Neuronal stem cell (in vitro differentiated cells): ENCODE measurements around the gene C17orf113.

ENCODE experiments used
- DNase-seq: peaks from one replicate; pipeline ENCODE4 v3.0.0-alpha.2; 2013; ENCODE audit warnings: low spot score
- H2AFZ ChIP-seq: one replicate; pipeline ENCODE4 v1.6.1; 2013; ENCODE audit warnings: mild to moderate bottlenecking, low read length, inconsistent platforms
- H2AK5ac ChIP-seq: 2 replicates; pipeline ENCODE4 v1.6.1; 2013; ENCODE audit warnings: low read depth, mild to moderate bottlenecking, inconsistent platforms, low read length, moderate library complexity, mixed read lengths
- H2BK120ac ChIP-seq: 2 replicates; pipeline ENCODE4 v1.6.1; 2013; ENCODE audit warnings: low read depth, mild to moderate bottlenecking, inconsistent platforms, low read length, moderate library complexity, mixed read lengths
- H2BK12ac ChIP-seq: one replicate; pipeline ENCODE4 v1.6.1; 2013; ENCODE audit warnings: low read length, inconsistent platforms
- H2BK15ac ChIP-seq: 2 replicates; pipeline ENCODE4 v1.6.1; 2013; ENCODE audit warnings: mild to moderate bottlenecking, low read length, inconsistent platforms, mixed read lengths
- H2BK5ac ChIP-seq: one replicate; pipeline ENCODE4 v1.6.1; 2013; ENCODE audit warnings: inconsistent platforms, mild to moderate bottlenecking, low read length, moderate library complexity
- H3K14ac ChIP-seq: one replicate; pipeline ENCODE4 v1.6.1; 2013; ENCODE audit warnings: low read length, inconsistent platforms
- H3K18ac ChIP-seq: 2 replicates; pipeline ENCODE4 v1.6.1; 2013; ENCODE audit warnings: low read length, inconsistent platforms
- H3K23ac ChIP-seq: 2 replicates; pipeline ENCODE4 v1.6.1; 2013; ENCODE audit warnings: low read depth, mild to moderate bottlenecking, mixed read lengths, low read length, inconsistent platforms; ENCODE audit not compliant: poor library complexity
- H3K27ac ChIP-seq: replicated peaks from 3 replicates; pipeline ENCODE4 v1.5.1; 2013; ENCODE audit warnings: low read length, inconsistent platforms
- H3K27me3 ChIP-seq, 3 experiments: 2 replicates each; pipeline ENCODE4 v1.6.1; 2013; ENCODE audit warnings: low read length in 3 of 3, mild to moderate bottlenecking in 2 of 3, inconsistent platforms in 1 of 3, low read depth in 1 of 3, mixed read lengths in 1 of 3, moderate library complexity in 1 of 3; ENCODE audit not compliant: control insufficient read depth in 3 of 3, insufficient read depth in 3 of 3
- H3K36me3 ChIP-seq, 2 donors: replicated peaks in 1 of 2; 2 replicates each; pipeline ENCODE4 v1.6.1; 2013; ENCODE audit warnings: low read length in 2 of 2; ENCODE audit not compliant: control insufficient read depth in 2 of 2, insufficient read depth in 2 of 2
- H3K4ac ChIP-seq: 2 replicates; pipeline ENCODE4 v1.6.1; 2013; ENCODE audit warnings: inconsistent platforms, mild to moderate bottlenecking, low read length, moderate library complexity
- H3K4me1 ChIP-seq, 2 donors: 1 replicate in 1 of 2; 2 replicates in 1 of 2; pipeline ENCODE4 v1.6.1; 2013; ENCODE audit warnings: low read length in 2 of 2, low read depth in 1 of 2; ENCODE audit not compliant: control insufficient read depth in 2 of 2, insufficient read depth in 1 of 2
- H3K4me2 ChIP-seq: one replicate; pipeline ENCODE4 v1.6.1; 2013; ENCODE audit warnings: mild to moderate bottlenecking, low read length, inconsistent platforms; ENCODE audit not compliant: insufficient read depth, poor library complexity, severe bottlenecking
- H3K4me3 ChIP-seq, 2 donors: 2 replicates each; pipeline ENCODE4 v1.5.1; 2013; ENCODE audit warnings: low read length in 2 of 2, mild to moderate bottlenecking in 2 of 2, inconsistent platforms in 1 of 2, moderate library complexity in 1 of 2
- H3K79me1 ChIP-seq: one replicate; pipeline ENCODE4 v1.6.1; 2013; ENCODE audit warnings: low read depth, mild to moderate bottlenecking, inconsistent platforms, low read length, moderate library complexity
- H3K9ac ChIP-seq: one replicate; pipeline ENCODE4 v1.6.1; 2013; ENCODE audit warnings: mild to moderate bottlenecking, low read depth, low read length, inconsistent platforms; ENCODE audit not compliant: poor library complexity
- H3K9me3 ChIP-seq, 2 donors: replicated peaks in 1 of 2; 2 replicates each; pipeline versions ENCODE3 to v1.6.1; 2013; ENCODE audit warnings: low read length in 2 of 2, mild to moderate bottlenecking in 2 of 2, inconsistent platforms in 1 of 2, low read depth in 1 of 2, mixed read lengths in 1 of 2, moderate library complexity in 1 of 2; ENCODE audit not compliant: control insufficient read depth in 2 of 2, insufficient read depth in 1 of 2
- H4K8ac ChIP-seq: one replicate; pipeline ENCODE4 v1.6.1; 2013; ENCODE audit warnings: low read depth, mild to moderate bottlenecking, inconsistent platforms, low read length, moderate library complexity
- H4K91ac ChIP-seq: one replicate; pipeline ENCODE4 v1.6.1; 2013; ENCODE audit warnings: low read length, low read depth, mild to moderate bottlenecking, inconsistent platforms; ENCODE audit not compliant: poor library complexity
- WGBS, 2 donors: extraction: QIAGEN DNeasy Blood & Tissue Kit; methylation state at CpG; one replicate each; pipeline ENCODE4 v1.1.7; 2013; ENCODE audit warnings: missing lambda C conversion rate in 2 of 2, mixed read lengths in 1 of 2; ENCODE audit not compliant: insufficient read length in 2 of 2, insufficient replicate concordance in 1 of 2; ENCODE audit errors: extremely low coverage in 2 of 2; 5-methylcytosine and 5-hydroxymethylcytosine counted together

Gene C17orf113

DNA sequence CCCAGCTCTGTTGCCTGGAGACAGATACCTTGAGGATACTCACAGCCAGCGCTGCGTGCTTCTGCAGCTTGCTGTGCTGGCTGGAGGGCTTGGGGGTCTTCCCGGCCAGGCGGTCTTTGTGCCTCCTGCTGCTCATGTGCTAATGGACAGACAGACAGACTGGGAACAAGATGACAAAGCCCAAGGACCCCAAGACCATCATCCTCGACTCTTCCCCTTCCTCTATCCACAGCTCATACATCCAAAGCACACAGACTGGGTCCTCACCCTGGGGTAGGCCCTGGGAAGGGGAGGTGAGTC is 22.9 kb downstream of the C17orf113 start:
- Histone ChIP-seq H3K9ac (peak overlapping the region; percentile 75), H4K91ac (peak overlapping the region; percentile 82), H3K36me3 (peaks cover 11 to 28% of the 10 kb centered on the region in 2 donors), H2BK12ac (no peak overlapping the region), H3K4me1 (peaks cover 20 to 41% of the 10 kb centered on the region in 2 donors), H3K9me3 (no peaks in the 10 kb centered on the region), H3K4me3 (peak overlapping the region; percentile 18 to 31), H3K14ac (no peak overlapping the region), H3K4me2 (peak overlapping the region; percentile 42), H3K27me3 (no peaks in the 10 kb centered on the region), H3K23ac (peak overlapping the region; percentile 39), H2BK120ac (no peak overlapping the region), H3K27ac (peak overlapping the region; percentile 55), H2BK5ac (peak overlapping the region; percentile 42), H2AK5ac (peak overlapping the region; percentile 96), H3K4ac (no peak overlapping the region), H4K8ac (peak overlapping the region; percentile 92), H2AFZ (peak overlapping the region; percentile 86), H3K79me1 (peaks cover 2% of the 10 kb centered on the region), H3K18ac (peak overlapping the region; percentile 88), H2BK15ac (peak overlapping the region; percentile 77)
- DNase-seq: no peak
- WGBS, 2 donors: no CpG with 5 or more reads among the region's 5 CpGs

DNA sequence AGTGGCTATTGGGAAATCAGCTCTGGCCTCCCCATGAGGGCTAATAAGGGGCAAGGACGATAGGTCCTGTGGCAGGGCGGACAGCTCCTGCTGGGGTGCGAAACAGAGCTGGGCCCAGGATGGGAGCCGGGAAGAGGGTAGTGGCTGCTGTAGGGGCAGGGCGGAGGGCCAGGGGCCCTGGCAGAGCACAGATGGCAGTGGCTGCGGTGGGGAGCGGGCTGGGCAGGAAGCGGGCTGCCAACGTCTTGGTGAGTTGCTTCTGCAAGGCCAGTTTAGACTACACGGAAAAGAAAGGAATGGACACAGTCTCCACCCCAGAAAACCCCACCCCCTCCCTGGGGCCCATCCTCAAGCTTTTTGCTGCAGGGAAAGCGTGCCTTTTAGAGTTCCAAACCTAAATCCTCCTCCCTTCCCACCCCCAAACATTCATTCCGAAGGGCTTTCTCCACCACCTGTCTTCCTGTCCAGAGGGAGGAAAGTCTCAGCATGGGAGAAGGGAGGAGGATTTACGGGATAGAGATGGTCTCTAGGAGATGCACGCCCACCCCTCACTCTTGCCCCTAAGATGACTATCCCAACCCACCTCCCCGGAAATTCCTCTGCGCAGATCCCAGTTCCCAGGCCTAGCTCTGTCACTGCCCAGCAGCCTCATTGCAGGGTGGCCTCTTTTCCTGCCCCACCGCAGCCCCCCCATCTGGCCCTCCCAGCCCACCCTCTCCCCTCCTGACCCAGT is 23.4 kb downstream of the C17orf113 start:
- peak overlapping the region; percentile 86 for H2AFZ ChIP-seq
- peak overlapping the region; percentile 55 for H3K27ac ChIP-seq
- no peak overlapping the region for H4K91ac ChIP-seq
- H2AK5ac ChIP-seq: peak overlapping the region; percentile 96
- peak overlapping the region; percentile 39 for H3K23ac ChIP-seq
- peak overlapping the region; percentile 42 for H2BK5ac ChIP-seq
- H4K8ac ChIP-seq: no peak overlapping the region
- peak overlapping the region; percentile 73 for H3K18ac ChIP-seq
- no peaks in the 10 kb centered on the region for H3K9me3 ChIP-seq
- H3K4me3 ChIP-seq: no peak overlapping the region
- H3K36me3 ChIP-seq: peaks cover 15 to 34% of the 10 kb centered on the region in 2 donors
- H3K4me1 ChIP-seq: peaks cover 20 to 41% of the 10 kb centered on the region in 2 donors
- DNase-seq: no peak
- no peak overlapping the region for H3K14ac ChIP-seq
- no peak overlapping the region for H2BK15ac ChIP-seq
- H3K27me3 ChIP-seq: no peaks in the 10 kb centered on the region
- no peak overlapping the region for H2BK120ac ChIP-seq
- peak overlapping the region; percentile 42 for H3K4me2 ChIP-seq
- H3K79me1 ChIP-seq: peaks cover 2% of the 10 kb centered on the region
- H3K9ac ChIP-seq: peak overlapping the region; percentile 34
- H2BK12ac ChIP-seq: no peak overlapping the region
- no CpG with 5 or more reads among the region's 17 CpGs for WGBS, 2 donors
- no peak overlapping the region for H3K4ac ChIP-seq

DNA sequence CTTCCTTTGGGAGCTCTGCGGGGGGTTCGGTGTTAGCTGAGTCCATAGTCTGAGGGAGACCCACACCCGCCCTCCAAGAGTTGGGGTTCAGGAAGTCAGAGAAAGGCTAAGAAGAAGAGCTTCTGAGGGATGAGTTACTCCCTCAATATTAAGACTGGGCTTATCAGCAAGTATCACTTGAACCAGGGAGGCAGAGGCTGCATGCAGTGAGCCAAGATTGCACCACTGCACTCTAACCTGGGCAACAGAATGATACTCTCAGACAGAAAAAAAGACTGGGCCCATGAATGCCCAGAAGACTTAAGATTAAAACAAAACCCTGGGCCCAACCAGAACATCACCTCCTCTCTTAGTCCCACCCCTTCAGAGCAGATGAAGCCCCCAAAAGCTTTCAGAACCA is 24.5 kb downstream of the C17orf113 start:
- Histone ChIP-seq H2AK5ac (no peak overlapping the region), H3K79me1 (peaks cover 3% of the 10 kb centered on the region), H2BK15ac (no peak overlapping the region), H3K9ac (no peak overlapping the region), H3K27ac (no peak overlapping the region), H2AFZ (no peak overlapping the region), H3K4me3 (no peak overlapping the region), H3K4me1 (peaks cover 20 to 33% of the 10 kb centered on the region in 2 donors), H3K23ac (no peak overlapping the region), H4K8ac (no peak overlapping the region), H3K36me3 (peaks cover 16 to 42% of the 10 kb centered on the region in 2 donors), H2BK5ac (no peak overlapping the region), H3K4ac (no peak overlapping the region), H4K91ac (no peak overlapping the region), H3K4me2 (no peak overlapping the region), H3K27me3 (no peaks in the 10 kb centered on the region), H3K14ac (no peak overlapping the region), H3K9me3 (no peaks in the 10 kb centered on the region), H2BK12ac (no peak overlapping the region), H2BK120ac (no peak overlapping the region), H3K18ac (no peak overlapping the region)
- WGBS, 2 donors: no CpG with 5 or more reads among the region's 3 CpGs
- no peak for DNase-seq

DNA sequence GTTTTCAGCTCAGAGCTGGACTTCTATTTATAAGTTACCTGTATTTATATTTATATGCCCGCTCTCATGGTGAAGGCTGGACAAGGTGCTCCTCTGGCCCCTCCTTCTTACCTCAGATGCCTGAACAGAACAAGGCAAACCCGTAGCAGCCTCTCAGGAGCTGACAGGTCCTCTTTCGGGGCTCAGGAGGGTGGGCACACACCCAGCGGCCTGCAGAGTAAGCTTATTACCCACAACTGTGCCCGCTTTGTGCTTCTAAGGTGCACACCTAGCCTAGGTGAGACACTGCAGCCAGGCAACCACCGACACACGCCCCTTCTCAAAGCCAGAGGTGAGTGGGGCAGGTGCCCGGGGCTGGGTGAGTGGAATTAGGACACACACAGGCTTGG is 25.2 kb downstream of the C17orf113 start:
- Histone ChIP-seq H2AFZ (no peak overlapping the region), H3K27ac (no peak overlapping the region), H2BK15ac (no peak overlapping the region), H3K9ac (peak overlapping the region; percentile 31), H3K9me3 (no peaks in the 10 kb centered on the region), H2BK5ac (no peak overlapping the region), H4K91ac (no peak overlapping the region), H3K14ac (no peak overlapping the region), H4K8ac (no peak overlapping the region), H3K18ac (peak overlapping the region; percentile 30), H3K4me2 (no peak overlapping the region), H3K36me3 (peaks cover 16 to 42% of the 10 kb centered on the region in 2 donors), H2AK5ac (peak overlapping the region; percentile 49), H3K4me1 (peaks cover 21 to 33% of the 10 kb centered on the region in 2 donors), H3K23ac (no peak overlapping the region), H3K4ac (no peak overlapping the region), H3K4me3 (no peak overlapping the region), H2BK12ac (peak overlapping the region; percentile 48), H3K79me1 (peaks cover 5% of the 10 kb centered on the region), H3K27me3 (no peaks in the 10 kb centered on the region), H2BK120ac (no peak overlapping the region)
- no CpG with 5 or more reads among the region's 8 CpGs for WGBS, 2 donors
- DNase-seq: no peak
